HAP-1 (cell line): ENCODE results near the gene FAM83F.
A peak's percentile ranks its signal among the peaks of the same experiment; 100 is the strongest.
"Not testable (repeated sequence)": the region's sequence is repeated elsewhere in the genome, so short reads cannot be mapped to it uniquely, and the experiment has no call there.

Experiments used
- DNase-seq, 2 experiments: peaks; one replicate each; pipeline ENCODE4 v3.0.0-alpha.2; 2016 to 2020; ENCODE audit warnings: low spot score in 2 of 2
- H3K27me3 ChIP-seq: fragments of 250-450 bp; sonication (Bioruptor Pico); 2 replicates; pipeline ENCODE4 v1.5.1; 2020; ENCODE audit warnings: low read depth, mild to moderate bottlenecking, moderate library complexity
- H3K36me3 ChIP-seq: fragments of 250-450 bp; sonication (Bioruptor Pico); replicated peaks from 2 replicates; pipeline ENCODE4 v1.5.1; 2020; ENCODE audit warnings: mild to moderate bottlenecking
- H3K4me1 ChIP-seq: fragments of 250-450 bp; sonication (Bioruptor Pico); 2 replicates; pipeline ENCODE4 v1.5.1; 2020; ENCODE audit warnings: mild to moderate bottlenecking
- H3K4me3 ChIP-seq: fragments of 250-450 bp; sonication (Bioruptor Pico); 2 replicates; pipeline ENCODE4 v1.5.1; 2020; ENCODE audit warnings: mild to moderate bottlenecking, moderate library complexity
- H3K9me3 ChIP-seq: fragments of 250-450 bp; sonication (Bioruptor Pico); 2 replicates; pipeline ENCODE4 v1.5.1; 2020; ENCODE audit warnings: mild to moderate bottlenecking, moderate library complexity
- in situ Hi-C: fragments of 300-500 bp; cut with MboI; formaldehyde crosslinking; loops from 3 replicates; pipeline ENCODE4 v1.14.3; 2020; ENCODE audit warnings: low sequenced_read_pairs, inconsistent platforms, mixed read lengths

FAM83F gene

DNA sequence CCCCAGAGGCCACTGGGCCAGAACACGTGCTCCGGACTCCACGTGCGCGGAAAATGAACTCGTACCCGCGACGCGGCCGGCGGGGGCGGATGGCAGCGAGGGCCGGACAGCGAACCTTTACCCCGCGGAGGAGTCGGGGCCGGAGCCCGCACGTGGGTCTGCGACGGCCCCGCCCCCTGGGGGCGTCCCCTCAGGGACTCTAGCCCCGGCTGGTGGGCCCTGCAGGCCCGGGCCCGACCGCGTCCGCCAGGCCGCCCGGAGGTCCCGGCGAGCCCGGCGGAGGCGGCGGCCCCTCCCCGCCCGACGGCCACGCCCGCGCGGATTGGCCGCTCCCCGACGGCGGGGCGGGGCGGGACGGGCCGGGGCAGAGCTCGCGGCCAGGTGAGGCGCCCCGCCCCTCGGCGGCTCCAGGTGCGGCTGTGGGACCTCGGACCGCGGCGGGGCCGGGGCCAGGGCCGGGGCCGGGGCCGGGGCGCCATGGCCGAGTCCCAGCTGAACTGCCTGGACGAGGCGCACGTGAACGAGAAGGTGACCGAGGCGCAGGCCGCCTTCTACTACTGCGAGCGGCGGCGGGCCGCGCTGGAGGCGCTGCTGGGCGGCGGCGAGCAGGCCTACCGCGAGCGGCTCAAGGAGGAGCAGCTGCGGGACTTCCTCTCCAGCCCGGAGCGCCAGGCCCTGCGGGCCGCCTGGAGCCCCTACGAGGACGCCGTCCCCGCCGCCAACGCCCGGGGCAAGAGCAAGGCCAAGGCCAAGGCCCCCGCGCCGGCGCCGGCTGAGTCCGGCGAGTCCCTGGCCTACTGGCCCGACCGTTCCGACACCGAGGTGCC is at the start of gene FAM83F:
FAM83F (plus strand) TSS at position 389 of the 827 bp plus-strand sequence; CDS start at position 478, 89 bp downstream.
- peaks cover 3% of the 10 kb centered on the region; the same call in 1 of the 2 replicates for H3K4me1 ChIP-seq
- H3K36me3 ChIP-seq: no peaks in the 10 kb centered on the region
- in situ Hi-C loops: no loop called here
- no peaks in the 10 kb centered on the region for H3K9me3 ChIP-seq
- DNase-seq: no peak
- H3K4me3 ChIP-seq: no peak within 1 kb of the TSS
- no peaks in the 10 kb centered on the region for H3K27me3 ChIP-seq

DNA sequence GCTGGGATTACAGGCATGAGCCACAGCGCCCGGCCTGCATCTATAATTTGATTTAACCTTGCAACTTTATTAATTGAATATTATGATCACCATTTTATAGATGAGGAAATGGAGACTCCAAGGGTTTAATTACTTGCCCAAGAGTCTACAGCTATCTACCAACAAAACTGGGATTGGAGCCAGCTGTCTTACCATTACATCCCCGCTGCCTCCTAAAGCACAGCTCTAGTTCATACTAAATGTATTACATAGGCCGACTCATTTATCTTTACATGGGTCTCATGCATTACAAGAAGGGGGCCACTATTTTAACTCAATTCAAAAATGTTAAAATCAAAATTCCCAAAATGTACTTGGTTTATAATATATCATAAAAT is 48.6 kb upstream of the FAM83F start:
- no peak overlapping the region for H3K4me3 ChIP-seq
- no peaks in the 10 kb centered on the region for H3K27me3 ChIP-seq
- DNase-seq: no peak
- in situ Hi-C loops: no loop called here
- no peaks in the 10 kb centered on the region for H3K9me3 ChIP-seq
- H3K4me1 ChIP-seq: no peaks in the 10 kb centered on the region; the same call in 1 of the 2 replicates
- no peaks in the 10 kb centered on the region for H3K36me3 ChIP-seq

DNA sequence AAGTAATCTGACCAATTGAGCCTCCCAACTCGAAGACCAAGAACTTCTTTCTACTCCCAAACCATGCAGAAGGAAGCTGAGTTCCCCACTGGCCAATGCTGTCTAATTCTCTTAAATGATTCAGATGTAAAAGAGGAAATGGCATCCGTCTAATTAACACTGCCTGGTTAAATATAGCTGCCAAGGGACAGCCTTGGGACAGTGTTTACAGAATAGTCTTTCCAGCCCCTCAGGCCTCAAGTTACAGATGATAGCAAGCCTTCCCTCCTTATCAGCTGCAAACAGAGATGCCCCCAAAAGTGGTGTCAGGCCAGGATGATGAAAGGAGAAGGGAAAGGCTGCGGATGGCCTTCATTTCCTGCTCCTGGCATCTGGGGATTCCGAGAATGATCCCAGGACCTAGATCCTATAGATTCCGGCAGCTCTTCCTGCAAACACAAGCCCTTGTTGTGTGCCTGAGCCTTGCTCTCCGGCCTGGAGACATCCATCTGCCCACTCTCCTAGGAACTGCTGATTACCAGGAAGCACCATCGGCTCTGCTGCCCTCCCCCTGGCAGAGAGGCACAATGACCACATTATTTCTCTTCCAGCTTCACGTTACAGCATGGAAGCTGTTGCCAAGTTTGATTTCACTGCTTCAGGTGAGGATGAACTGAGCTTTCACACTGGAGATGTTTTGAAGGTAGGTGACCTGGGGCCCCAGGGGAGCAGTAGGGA is 48.1 kb upstream of the FAM83F start:
- in situ Hi-C loops: no loop called here
- H3K9me3 ChIP-seq: no peaks in the 10 kb centered on the region
- H3K36me3 ChIP-seq: no peaks in the 10 kb centered on the region
- H3K27me3 ChIP-seq: no peaks in the 10 kb centered on the region
- no peak for DNase-seq
- H3K4me3 ChIP-seq: no peak overlapping the region
- no peaks in the 10 kb centered on the region; the same call in 1 of the 2 replicates for H3K4me1 ChIP-seq

DNA sequence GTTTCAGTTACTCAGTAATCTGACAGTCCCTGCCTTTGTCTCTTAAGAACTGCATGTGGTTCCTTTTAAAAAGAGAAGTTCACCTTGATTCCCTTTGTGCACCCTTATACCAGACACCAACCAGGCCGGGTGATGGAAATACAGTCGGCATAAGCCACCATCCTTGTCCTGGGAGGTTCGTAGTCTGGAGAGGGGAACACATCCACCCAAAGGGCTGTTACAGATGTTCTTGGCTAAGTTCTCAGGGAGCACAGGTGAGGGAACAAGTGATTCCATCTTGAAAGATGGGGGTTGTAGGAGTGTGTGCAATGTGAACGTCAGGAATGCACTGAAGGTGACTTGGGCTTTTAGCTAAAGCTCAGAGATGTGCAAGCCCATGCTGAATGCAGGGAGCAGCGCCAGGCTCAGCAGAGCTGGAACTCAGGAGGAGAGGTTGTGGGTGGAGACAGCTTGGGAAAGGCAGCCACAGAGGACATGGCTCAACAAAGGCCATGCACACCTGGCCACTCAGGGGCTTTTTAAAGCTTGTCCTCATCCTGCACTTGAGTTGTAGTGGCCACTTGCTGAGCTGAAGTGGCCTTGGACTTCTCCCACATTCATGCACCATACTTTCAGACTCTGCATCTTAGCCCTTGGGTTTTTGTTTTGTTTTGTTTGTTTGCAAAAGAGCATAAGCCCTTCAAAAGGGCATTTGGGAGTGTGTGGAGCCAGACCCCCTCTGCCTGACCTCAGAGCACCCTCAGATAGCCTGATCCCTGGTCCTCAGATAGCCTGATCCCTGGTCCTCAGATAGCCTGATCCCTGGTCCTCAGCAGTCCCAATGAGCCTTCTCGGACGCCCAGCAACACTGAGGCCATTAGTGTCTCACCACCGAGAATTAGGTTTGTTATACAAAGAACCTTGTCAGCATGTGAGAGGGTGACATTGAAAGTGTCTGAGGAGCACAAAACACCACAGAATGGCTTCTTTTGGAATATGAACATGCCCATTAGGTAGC is 47.2 kb upstream of the FAM83F start:
- no peaks in the 10 kb centered on the region for H3K9me3 ChIP-seq
- no peaks in the 10 kb centered on the region; the same call in 1 of the 2 replicates for H3K4me1 ChIP-seq
- no peaks in the 10 kb centered on the region for H3K27me3 ChIP-seq
- H3K4me3 ChIP-seq: no peak overlapping the region
- in situ Hi-C loops: no loop called here
- no peaks in the 10 kb centered on the region for H3K36me3 ChIP-seq
- DNase-seq: no peak

DNA sequence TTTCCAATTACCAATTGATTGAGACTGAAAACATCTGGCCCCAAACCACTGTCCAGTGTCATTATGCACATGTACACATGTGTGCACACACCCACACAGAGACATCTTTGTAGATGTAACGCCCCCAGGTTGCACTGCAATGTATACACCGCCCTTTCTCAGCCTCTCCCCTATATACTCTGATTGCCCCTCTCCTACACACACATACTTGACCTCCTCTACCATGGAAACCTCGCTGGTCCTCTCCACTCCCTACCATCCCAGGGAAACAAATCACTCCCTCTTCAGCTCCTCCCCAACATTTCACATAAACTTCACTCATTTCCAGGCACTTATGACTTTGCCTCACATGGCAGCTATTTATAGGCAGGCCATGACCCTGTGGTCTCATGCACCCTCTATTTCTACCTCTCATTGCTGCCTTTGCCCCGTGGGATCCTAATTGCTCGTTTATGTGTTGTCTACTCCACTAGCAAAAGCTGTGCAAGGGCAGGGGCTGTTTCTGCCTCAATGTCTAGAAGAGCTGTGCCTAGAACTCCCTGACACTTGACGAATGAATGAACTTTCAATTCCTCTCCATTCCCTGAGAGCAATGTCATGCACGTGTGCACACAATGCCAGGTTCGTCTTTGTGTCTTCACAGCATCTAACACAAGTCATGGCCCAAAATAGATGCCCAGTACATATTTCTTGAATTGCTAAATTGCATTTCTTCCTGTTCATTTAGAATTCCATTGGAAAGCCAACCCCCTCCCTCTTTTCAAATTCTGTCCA is 44.6 kb upstream of the FAM83F start:
- Histone ChIP-seq H3K27me3 (no peaks in the 10 kb centered on the region), H3K9me3 (no peaks in the 10 kb centered on the region), H3K36me3 (no peaks in the 10 kb centered on the region), H3K4me3 (no peak overlapping the region), H3K4me1 (no peaks in the 10 kb centered on the region)
- DNase-seq: no peak
- in situ Hi-C loops: no loop called here

DNA sequence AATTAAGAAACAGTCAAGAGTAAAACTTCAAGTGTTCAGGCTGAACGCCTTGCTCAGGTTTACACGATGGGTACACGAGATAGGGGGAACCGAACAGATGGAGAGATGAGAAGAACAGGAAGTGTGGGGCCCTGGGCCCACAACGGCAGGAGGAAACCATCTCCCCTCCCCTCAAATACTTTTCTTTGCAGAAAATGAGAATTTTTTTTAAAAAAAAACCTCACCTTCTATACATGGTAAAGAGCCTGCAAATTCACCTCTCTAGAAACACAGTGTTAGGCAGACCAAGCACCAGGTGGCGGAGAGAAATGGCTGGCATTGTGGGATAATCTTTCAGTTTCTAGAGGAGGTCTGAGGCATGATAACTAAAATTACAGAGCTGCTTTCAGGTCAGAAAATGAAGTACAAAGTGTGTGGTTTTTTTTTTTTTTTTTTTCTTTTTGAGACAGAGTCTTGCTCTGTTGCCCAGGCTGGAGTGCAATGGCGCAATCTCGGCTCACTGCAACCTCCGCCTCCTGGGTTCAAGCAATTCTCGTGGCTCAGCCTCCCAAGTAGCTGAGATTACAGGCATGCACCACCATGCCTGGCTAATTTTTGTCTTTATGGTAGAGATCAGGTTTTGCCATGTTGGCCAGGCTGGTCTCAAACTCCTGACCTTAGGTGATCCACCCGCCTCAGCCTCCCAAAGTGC is 43.0 kb upstream of the FAM83F start:
- H3K4me3 ChIP-seq, H3K4me1 ChIP-seq, H3K36me3 ChIP-seq, H3K9me3 ChIP-seq, H3K27me3 ChIP-seq, DNase-seq, in situ Hi-C loops: not testable (repeated sequence)

DNA sequence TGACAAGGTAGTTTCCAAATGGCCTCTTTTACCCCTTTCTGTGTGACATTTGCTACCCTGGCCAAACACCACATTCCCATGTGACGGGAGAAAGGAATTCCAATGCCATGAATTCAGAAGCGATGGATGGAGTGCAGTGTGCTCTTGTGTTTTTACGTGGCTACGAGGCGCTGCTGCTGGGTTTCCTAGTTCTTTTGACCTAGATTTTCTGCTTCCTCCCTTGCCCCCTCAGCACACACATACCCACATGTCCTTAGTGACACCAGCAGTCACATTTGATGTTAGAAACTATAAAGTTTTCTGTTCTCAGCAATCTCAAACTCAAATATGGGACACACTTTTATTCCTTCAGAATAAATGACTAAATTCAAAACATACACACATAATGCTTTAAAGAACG is 42.4 kb upstream of the FAM83F start:
- Histone ChIP-seq H3K4me3 (no peak overlapping the region), H3K9me3 (no peaks in the 10 kb centered on the region), H3K27me3 (no peaks in the 10 kb centered on the region), H3K36me3 (no peaks in the 10 kb centered on the region), H3K4me1 (no peaks in the 10 kb centered on the region)
- in situ Hi-C loops: no loop called here
- DNase-seq: no peak

DNA sequence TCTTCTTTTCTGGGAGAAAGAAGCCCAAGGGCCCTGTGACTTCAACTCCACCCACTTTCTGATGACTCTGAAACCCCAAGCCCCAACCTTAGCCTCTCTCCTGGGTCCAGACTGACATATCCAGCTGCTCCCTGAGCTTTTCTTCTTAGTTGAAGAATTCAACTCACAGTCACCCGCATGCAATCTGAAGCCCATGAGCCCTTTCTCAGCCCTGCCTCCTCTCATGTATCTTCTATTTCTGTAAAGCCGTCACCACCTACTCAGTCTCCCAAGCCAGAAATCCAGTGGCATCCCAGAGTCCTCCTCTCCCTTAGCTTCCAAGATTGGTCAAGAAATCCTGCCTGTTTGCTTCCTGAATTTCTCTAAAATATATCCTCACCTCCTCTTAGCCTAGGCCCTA is 41.7 kb upstream of the FAM83F start:
- H3K27me3 ChIP-seq: no peaks in the 10 kb centered on the region
- H3K36me3 ChIP-seq: no peaks in the 10 kb centered on the region
- H3K4me1 ChIP-seq: no peaks in the 10 kb centered on the region

DNA sequence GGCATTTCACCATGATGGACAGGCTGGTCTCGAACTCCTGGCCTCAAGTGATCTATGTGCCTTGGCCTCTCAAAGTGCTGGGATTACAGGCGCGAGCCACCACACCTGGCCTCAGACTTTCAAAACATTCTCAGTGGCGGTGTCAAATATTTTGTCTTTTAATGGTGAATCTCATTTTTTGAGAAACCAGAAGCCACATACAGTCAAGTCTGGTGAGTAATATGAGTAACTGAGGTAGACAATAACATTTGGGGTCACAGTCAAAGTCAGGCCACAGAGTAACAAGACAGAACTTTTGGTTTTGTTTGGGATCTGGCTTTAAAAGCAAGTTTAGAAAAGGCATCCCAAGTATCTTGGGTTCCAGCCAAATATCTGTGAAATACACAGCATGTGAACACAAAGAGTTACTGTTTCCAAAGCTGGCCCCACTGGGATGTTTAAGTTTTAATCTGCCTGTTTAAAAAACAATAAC is 40.1 kb upstream of the FAM83F start:
- DNase-seq: peak in 1 of 2 experiments; percentile 26
- no peaks in the 10 kb centered on the region for H3K9me3 ChIP-seq
- H3K4me1 ChIP-seq: no peaks in the 10 kb centered on the region
- in situ Hi-C loops: no loop called here
- H3K27me3 ChIP-seq: no peaks in the 10 kb centered on the region
- no peaks in the 10 kb centered on the region for H3K36me3 ChIP-seq
- no peak overlapping the region for H3K4me3 ChIP-seq

More for the DNA sequence above, 41.7 kb upstream of the FAM83F start:
- Histone ChIP-seq H3K4me3 (no peak overlapping the region), H3K9me3 (no peaks in the 10 kb centered on the region)
- DNase-seq: no peak
- in situ Hi-C loops: no loop called here

DNA sequence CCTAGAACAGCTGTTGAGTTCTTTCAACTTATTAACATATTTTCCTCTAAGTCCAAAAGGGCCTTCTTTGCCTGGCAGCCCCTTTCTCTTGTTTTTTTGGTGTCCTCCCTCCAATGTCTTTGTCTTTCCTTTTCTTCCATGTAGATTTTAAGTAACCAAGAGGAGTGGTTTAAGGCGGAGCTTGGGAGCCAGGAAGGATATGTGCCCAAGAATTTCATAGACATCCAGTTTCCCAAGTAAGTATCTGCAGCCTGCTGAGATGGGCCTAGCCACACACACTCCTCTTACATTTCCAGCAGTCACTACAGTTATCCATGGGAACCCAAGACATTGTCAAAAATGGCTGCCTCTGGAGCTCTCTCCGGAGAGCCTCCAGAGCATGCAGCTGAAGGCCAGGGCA is 39.1 kb upstream of the FAM83F start:
- in situ Hi-C loops: no loop called here
- H3K27me3 ChIP-seq: no peaks in the 10 kb centered on the region
- H3K4me3 ChIP-seq: no peak overlapping the region
- DNase-seq: no peak
- H3K4me1 ChIP-seq: no peaks in the 10 kb centered on the region
- H3K9me3 ChIP-seq: no peaks in the 10 kb centered on the region
- H3K36me3 ChIP-seq: no peaks in the 10 kb centered on the region

DNA sequence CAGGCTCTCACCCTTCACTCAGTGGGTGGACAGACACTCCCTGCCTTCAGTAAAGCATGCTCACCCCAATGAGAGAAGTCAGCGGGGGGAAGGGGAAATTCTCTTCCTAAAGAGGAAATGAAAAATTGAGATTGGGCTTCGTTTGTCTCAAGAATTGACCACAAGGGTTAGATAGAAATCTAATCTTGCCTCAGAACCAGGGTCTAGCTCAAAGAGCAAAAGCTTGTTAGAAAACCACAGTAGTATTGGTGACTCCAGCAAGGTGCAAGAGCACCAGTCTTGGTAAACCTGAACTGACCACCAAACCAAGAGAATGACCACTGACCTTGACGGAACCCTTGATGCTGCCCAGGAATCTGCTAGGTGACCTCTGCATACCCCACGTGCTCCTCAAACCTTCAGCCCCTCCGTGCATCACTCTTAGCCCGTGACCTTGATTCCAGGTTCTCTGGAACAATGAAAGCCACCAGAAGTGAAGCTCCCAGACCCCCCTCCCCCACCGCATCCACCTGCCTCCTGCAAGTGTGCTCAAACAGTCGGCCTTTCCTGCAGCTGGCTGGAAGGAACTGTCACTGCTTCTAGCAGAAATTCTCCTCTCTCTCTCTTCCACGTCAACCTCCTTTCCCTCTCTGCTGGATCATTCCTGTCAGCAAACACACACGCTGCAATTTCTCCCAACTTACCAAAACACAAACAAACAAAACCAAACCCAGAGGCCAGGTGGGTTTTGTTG is 37.7 kb upstream of the FAM83F start:
- no peak for DNase-seq
- Histone ChIP-seq H3K4me3 (no peak overlapping the region), H3K9me3 (no peaks in the 10 kb centered on the region), H3K27me3 (no peaks in the 10 kb centered on the region), H3K36me3 (no peaks in the 10 kb centered on the region), H3K4me1 (no peaks in the 10 kb centered on the region)
- in situ Hi-C loops: no loop called here
